Measurements from ENCODE around the gene PTGIS. TPM values are rescaled to one million over a fixed set of nuclear protein-coding genes. Genes with fewer than 3 reads are reported as not detected.

The PTGIS gene
- total RNA-seq, 1 donor, result 2.2 TPM

- peak; percentile 60 for DNase-seq (ENCODE audit: low read depth)
- peak overlapping the region; percentile 40 for H3K4me3 ChIP-seq (ENCODE audit: low read depth, low read length)
- peak; percentile 60 for TF ChIP-seq CTCF (IDR thresholded peaks at IDR 0.05; ENCODE audit: insufficient read depth, low read depth, low read length)
Observed at GRCh38 chr20:49484180-49485140, 83.5 kb downstream of the PTGIS start.

GRCh38 chr20:49483696-49484123 lies 84.2 kb downstream of the PTGIS start:
- H3K4me3 ChIP-seq (ENCODE audit: low read depth, low read length), result no peak overlapping the region
- no peak for TF ChIP-seq CTCF (IDR thresholded peaks at IDR 0.05; ENCODE audit: insufficient read depth, low read depth, low read length)
- DNase-seq (ENCODE audit: low read depth), result no peak

GRCh38 chr20:49483018-49483695 lies 84.8 kb downstream of the PTGIS start:
- DNase-seq (ENCODE audit: low read depth), result no peak
- no peak overlapping the region for H3K4me3 ChIP-seq (ENCODE audit: low read depth, low read length)
- no peak for TF ChIP-seq CTCF (IDR thresholded peaks at IDR 0.05; ENCODE audit: insufficient read depth, low read depth, low read length)

GRCh38 chr20:49482621-49483017 lies 85.3 kb downstream of the PTGIS start, which contains the start of gene KCNB1:
Gene KCNB1, minus strand, starts transcription at chr20:49482668. Its CDS starts 188 bp downstream, at chr20:49482480.
- H3K4me3 ChIP-seq (ENCODE audit: low read depth, low read length), result no peak within 1 kb of the TSS
- no peak for TF ChIP-seq CTCF (IDR thresholded peaks at IDR 0.05; ENCODE audit: insufficient read depth, low read depth, low read length)

GRCh38 chr20:49482173-49482572 lies 85.8 kb downstream of the PTGIS start:
- no peak overlapping the region for H3K4me3 ChIP-seq (ENCODE audit: low read depth, low read length)
- no peak for TF ChIP-seq CTCF (IDR thresholded peaks at IDR 0.05; ENCODE audit: insufficient read depth, low read depth, low read length)
- no peak for DNase-seq (ENCODE audit: low read depth)

More at GRCh38 chr20:49482621-49483017, 85.3 kb downstream of the PTGIS start, which contains the start of gene KCNB1:
- DNase-seq (ENCODE audit: low read depth), result peak; percentile 54

GRCh38 chr20:49481116-49481515 lies 86.8 kb downstream of the PTGIS start:
- H3K4me3 ChIP-seq (ENCODE audit: low read depth, low read length), result no peak overlapping the region
- no peak for TF ChIP-seq CTCF (IDR thresholded peaks at IDR 0.05; ENCODE audit: insufficient read depth, low read depth, low read length)
- no peak for DNase-seq (ENCODE audit: low read depth)

Measured in fibroblast of villous mesenchyme (primary cell).